ENCODE measurements around the gene FOXP4.
"Not testable (repeated sequence)": the region's sequence is repeated elsewhere in the genome, so short reads cannot be mapped to it uniquely, and the experiment has no call there.

Gene FOXP4

DNA sequence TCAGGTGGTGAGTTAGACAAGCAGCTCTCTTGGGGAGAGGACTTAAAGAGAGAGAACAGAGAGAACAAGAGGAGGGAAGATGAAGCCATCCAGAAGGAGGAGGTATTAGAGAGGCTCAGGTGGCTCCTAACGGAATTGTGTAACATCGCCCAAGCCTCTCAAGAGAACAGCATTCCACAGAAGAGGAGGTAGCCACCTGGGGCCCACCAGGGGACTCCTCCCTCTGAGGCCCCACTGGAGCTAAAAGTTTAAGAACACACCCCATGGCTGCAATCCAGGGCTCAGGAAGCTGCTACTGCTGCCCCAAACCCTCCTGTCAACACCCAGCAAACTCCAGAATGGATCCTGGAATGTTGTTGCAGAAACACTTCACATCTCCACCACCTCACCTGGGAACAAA is 68.5 kb downstream of the FOXP4 start:
- Mint-ChIP-seq H3K27me3 (peaks cover 40% of the 10 kb centered on the region), H3K4me3 (no peak overlapping the region), H3K27ac (ENCODE audit: low read depth) (no peak overlapping the region), H3K36me3 (ENCODE audit: insufficient read depth) (peaks cover 1% of the 10 kb centered on the region), H3K4me1 (no peaks in the 10 kb centered on the region), H3K9me3 (no peaks in the 10 kb centered on the region)
- no peak for ATAC-seq (replicated peaks; ENCODE audit: extremely low read depth, poor library complexity, severe bottlenecking)
- no peak for DNase-seq (ENCODE audit: low spot score in 2 of 2)

DNA sequence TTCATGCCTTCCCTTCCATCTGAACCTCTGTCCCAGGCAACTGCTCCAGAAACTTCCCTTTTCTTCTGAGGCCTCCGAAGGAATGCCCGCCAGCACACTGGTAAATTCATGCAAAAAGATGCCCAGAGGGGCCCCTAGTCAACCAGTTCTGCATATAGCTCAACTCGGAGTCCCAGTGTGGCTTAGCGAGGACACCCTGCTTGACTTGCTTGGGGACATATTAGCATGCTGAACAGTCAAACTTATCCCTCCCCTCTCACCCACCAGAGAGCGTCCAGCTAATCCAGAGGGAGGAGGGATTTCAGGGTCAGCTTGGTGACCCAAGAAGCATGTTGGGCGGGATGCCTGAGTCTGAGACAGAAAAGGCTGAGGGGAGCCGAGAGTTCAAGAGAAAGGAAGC is 69.1 kb downstream of the FOXP4 start:
- H3K4me3 Mint-ChIP-seq = no peak overlapping the region
- peaks cover 40% of the 10 kb centered on the region for H3K27me3 Mint-ChIP-seq
- H3K36me3 Mint-ChIP-seq (ENCODE audit: insufficient read depth) = peaks cover 1% of the 10 kb centered on the region
- no peak for ATAC-seq (replicated peaks; ENCODE audit: extremely low read depth, poor library complexity, severe bottlenecking)
- H3K27ac Mint-ChIP-seq (ENCODE audit: low read depth) = no peak overlapping the region
- H3K9me3 Mint-ChIP-seq = no peaks in the 10 kb centered on the region
- H3K4me1 Mint-ChIP-seq = no peaks in the 10 kb centered on the region
- DNase-seq (ENCODE audit: low spot score in 2 of 2) = no peak

DNA sequence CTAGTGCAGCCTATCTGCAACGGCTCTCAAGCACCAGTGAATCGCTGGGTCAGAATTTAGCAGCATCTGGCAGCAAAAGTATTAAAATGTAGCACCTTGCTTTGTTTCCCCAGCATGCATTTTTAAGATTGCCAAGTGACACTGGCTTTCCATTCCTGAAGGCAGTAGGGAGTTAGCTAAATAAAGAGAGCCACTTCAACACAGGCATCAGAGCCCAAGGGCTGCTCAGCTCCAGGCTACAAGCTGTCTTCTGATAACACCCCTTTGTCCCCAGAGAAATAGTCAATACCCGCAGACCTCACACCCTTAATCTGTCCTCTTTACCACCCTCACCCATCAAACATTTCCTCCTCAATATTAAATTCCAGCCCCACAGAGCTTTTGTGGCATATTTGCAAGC is 72.4 kb downstream of the FOXP4 start:
- no peak for DNase-seq (ENCODE audit: low spot score in 2 of 2)
- Mint-ChIP-seq H3K27ac (ENCODE audit: low read depth) (no peak overlapping the region), H3K4me3 (no peak overlapping the region), H3K4me1 (no peaks in the 10 kb centered on the region), H3K9me3 (no peaks in the 10 kb centered on the region), H3K27me3 (peaks cover 37% of the 10 kb centered on the region), H3K36me3 (ENCODE audit: insufficient read depth) (peaks cover 1% of the 10 kb centered on the region)
- no peak for ATAC-seq (replicated peaks; ENCODE audit: extremely low read depth, poor library complexity, severe bottlenecking)

DNA sequence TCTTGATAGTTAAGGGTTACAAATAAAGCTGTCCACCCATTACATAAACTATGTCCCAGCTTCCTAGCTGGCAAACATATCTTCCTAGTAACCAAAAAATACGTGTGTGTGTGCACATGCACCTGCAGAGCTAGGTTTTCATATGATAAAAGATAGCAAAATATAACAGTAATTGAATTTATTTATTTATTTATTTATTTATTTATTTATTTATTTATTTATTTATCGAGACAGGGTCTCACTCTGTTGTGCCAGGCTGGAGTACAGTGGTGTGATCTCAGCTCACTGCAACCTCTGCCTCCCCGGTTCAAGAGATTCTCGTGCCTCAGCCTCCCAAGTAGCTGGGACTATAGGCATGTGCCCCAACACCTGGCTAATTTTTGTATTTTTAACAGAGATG is 73.0 kb downstream of the FOXP4 start:
- not testable (repeated sequence) for H3K27ac Mint-ChIP-seq (ENCODE audit: low read depth); H3K9me3 Mint-ChIP-seq; DNase-seq (ENCODE audit: low spot score in 2 of 2); H3K4me3 Mint-ChIP-seq; H3K4me1 Mint-ChIP-seq; H3K36me3 Mint-ChIP-seq (ENCODE audit: insufficient read depth); ATAC-seq (replicated peaks; ENCODE audit: extremely low read depth, poor library complexity, severe bottlenecking)
- H3K27me3 Mint-ChIP-seq = peaks cover 36% of the 10 kb centered on the region

DNA sequence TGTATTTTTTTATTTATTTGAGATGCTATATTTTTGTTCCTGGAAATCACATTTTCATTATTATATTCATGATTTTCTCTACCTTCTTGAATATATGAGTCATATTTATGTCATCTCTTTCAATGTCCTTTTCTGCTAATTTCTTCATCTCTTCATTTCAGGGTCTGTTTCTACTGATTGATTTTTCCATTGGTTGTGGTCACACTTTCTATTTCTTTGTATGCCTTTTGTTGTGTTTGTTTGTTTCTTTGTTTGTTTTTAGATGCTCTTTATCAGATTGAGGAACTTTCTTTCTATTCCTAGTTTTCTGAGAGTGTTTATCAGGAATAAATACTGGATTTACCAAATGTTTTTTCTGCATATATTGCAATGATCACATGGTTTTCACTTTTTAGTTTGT is 75.2 kb downstream of the FOXP4 start:
- ATAC-seq (replicated peaks; ENCODE audit: extremely low read depth, poor library complexity, severe bottlenecking) = no peak
- Mint-ChIP-seq H3K27me3 (peaks cover 24% of the 10 kb centered on the region), H3K9me3 (no peaks in the 10 kb centered on the region), H3K4me3 (no peak overlapping the region), H3K27ac (ENCODE audit: low read depth) (no peak overlapping the region), H3K36me3 (ENCODE audit: insufficient read depth) (no peaks in the 10 kb centered on the region), H3K4me1 (peaks cover 16% of the 10 kb centered on the region)
- no peak for DNase-seq (ENCODE audit: low spot score in 2 of 2)

DNA sequence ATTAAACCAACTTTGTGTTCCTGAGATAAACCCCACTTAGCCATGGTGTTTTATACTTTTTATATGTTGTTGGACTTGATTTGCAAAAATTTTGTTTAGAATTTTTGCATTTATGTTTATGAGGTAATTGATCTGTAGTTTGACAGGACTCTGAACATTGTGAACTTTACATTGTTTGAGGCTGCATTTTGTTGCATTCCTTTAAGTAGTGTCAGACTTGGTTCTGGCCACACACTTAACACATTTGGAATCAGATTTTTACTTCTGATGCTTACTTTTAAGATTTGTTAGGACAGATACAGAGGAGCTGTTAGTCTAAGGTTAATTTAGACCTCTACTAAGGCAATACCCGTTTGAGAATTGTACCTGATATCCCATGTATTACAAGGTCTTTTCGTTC is 75.6 kb downstream of the FOXP4 start:
- ATAC-seq (replicated peaks; ENCODE audit: extremely low read depth, poor library complexity, severe bottlenecking) (no peak), DNase-seq (ENCODE audit: low spot score in 2 of 2) (no peak)
- no peak overlapping the region for H3K4me3 Mint-ChIP-seq
- H3K27ac Mint-ChIP-seq (ENCODE audit: low read depth) = no peak overlapping the region
- H3K27me3 Mint-ChIP-seq = peaks cover 24% of the 10 kb centered on the region
- H3K9me3 Mint-ChIP-seq = no peaks in the 10 kb centered on the region
- peaks cover 18% of the 10 kb centered on the region for H3K4me1 Mint-ChIP-seq
- H3K36me3 Mint-ChIP-seq (ENCODE audit: insufficient read depth) = no peaks in the 10 kb centered on the region

DNA sequence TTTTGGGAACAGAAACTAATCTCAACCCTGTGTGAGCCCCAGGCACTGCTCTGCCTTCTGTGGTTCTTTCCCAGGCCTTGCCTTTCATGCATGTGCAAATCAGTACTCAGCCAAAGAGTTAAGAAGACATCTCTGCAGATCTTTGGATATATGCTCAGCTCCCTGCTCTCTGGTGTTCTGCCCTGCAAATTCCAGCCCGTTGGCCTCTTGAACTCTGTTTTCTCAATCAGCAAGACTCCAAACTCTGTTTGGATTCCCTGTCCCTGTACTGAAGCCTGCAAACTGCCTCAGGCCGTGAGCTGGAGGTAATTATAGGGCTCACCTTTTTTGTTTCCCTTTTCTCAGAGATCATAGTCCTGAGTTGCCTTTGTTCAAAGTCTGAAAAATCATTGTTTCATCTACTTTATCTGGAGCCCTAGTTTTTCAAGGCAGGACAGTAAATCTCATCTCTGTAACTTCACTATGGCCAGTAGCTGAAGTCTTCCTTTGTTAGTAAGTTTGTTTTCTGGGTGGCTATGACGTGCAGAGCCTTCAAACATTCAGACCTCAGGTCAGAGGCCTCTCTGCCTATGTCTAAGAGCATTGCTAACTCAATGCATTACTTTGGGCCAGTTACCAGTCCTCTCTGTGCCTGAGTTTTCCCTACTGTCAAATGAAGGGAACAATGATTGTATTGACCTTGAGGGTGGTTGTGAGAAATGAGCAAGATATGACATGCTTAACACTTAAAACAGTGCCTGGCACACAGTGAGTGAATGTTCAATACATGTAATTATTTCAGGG is 76.2 kb downstream of the FOXP4 start:
- Mint-ChIP-seq H3K4me1 (peaks cover 18% of the 10 kb centered on the region), H3K36me3 (ENCODE audit: insufficient read depth) (no peaks in the 10 kb centered on the region), H3K4me3 (no peak overlapping the region), H3K9me3 (no peaks in the 10 kb centered on the region), H3K27ac (ENCODE audit: low read depth) (no peak overlapping the region), H3K27me3 (peaks cover 24% of the 10 kb centered on the region)
- no peak for DNase-seq (ENCODE audit: low spot score in 2 of 2)
- ATAC-seq (replicated peaks; ENCODE audit: extremely low read depth, poor library complexity, severe bottlenecking) = no peak

DNA sequence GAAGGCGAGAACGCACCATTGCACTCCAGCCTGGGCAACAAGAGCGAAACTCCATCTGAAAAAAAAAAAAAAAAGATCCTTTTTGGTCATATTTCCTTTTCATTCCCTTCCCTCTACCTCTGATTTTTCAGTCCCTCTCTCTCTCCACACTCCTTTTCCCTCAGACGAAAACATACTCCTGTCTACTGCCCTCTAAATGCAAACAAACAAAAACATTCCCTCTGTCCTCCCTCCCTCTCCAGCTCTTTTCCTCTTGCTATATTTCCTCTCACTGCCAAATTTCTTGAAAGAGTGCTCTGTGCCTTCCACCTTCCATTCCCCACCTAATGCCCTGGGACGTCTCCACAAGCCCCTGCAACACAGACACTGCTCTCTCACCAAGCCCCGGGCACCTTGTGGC is 77.1 kb downstream of the FOXP4 start:
- Mint-ChIP-seq H3K36me3 (ENCODE audit: insufficient read depth) (peaks cover under 1% of the 10 kb centered on the region), H3K27me3 (peaks cover 22% of the 10 kb centered on the region), H3K27ac (ENCODE audit: low read depth) (no peak overlapping the region), H3K9me3 (no peaks in the 10 kb centered on the region), H3K4me1 (peaks cover 18% of the 10 kb centered on the region), H3K4me3 (no peak overlapping the region)
- ATAC-seq (replicated peaks; ENCODE audit: extremely low read depth, poor library complexity, severe bottlenecking) (no peak), DNase-seq (ENCODE audit: low spot score in 2 of 2) (no peak)

DNA sequence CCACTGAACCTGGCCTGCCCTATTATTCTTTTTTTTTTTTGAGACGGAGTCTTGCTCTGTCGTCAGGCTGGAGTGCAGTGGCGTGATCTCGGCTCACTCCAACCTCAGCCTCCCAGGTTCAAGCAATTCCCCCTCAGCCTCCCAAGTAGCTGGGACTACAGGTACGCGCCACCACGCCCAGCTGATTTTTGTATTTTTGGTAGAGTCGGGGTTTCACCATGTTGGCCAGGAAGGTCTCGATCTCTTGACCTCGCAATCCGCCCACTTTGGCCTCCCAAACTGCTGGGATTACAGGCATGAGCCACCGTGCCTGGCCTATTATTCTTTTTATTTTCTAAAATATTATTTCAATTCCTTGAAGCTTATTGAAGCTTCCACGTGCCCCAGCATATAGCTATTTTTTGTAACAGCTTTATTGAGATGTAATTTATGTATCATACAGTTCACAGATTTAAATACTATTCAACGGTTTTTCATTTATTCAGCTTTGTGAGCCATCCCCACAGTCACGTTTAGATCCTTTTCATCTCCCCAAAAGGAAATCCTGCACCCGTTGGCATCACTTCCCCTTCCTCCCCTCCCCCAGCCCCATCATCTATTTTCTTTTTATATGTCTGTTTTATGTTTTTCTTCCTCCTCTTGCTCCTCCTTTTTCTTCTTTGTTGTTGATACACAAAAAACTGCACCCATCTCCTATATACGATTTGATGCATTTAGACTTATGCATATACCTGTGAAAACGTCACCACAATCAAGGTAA is 78.6 kb downstream of the FOXP4 start:
- ATAC-seq (replicated peaks; ENCODE audit: extremely low read depth, poor library complexity, severe bottlenecking) = no peak
- Mint-ChIP-seq H3K36me3 (ENCODE audit: insufficient read depth) (peaks cover 3% of the 10 kb centered on the region), H3K9me3 (no peaks in the 10 kb centered on the region), H3K27me3 (peaks cover 13% of the 10 kb centered on the region), H3K27ac (ENCODE audit: low read depth) (no peak overlapping the region), H3K4me1 (peaks cover 18% of the 10 kb centered on the region), H3K4me3 (no peak overlapping the region)
- DNase-seq (ENCODE audit: low spot score in 2 of 2) = no peak

DNA sequence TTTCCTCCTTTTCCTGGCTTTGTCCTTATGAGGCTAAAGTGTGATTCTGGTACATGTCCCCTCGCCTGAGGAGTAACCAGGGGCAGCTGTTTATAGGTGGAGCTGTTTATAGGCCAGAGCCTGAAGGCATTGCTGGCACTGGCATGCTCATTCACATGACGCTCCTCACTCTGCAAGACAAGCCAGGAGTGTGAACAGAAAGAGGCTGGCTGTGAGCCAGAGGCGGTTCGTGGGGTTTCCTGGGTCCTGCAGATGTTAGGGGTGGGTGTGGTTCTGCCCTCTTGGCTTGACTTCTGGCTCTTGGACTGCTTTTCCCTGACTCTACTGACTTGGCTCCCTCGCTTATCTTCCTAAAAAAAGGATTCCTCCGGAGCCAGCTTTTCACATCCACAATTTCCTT is 79.3 kb downstream of the FOXP4 start:
- Mint-ChIP-seq H3K9me3 (no peaks in the 10 kb centered on the region), H3K4me1 (peaks cover 18% of the 10 kb centered on the region), H3K4me3 (no peak overlapping the region), H3K27me3 (peaks cover 13% of the 10 kb centered on the region), H3K27ac (ENCODE audit: low read depth) (no peak overlapping the region), H3K36me3 (ENCODE audit: insufficient read depth) (peaks cover 3% of the 10 kb centered on the region)
- ATAC-seq (replicated peaks; ENCODE audit: extremely low read depth, poor library complexity, severe bottlenecking) (peak; percentile 72), DNase-seq (ENCODE audit: low spot score in 2 of 2) (no peak)

DNA sequence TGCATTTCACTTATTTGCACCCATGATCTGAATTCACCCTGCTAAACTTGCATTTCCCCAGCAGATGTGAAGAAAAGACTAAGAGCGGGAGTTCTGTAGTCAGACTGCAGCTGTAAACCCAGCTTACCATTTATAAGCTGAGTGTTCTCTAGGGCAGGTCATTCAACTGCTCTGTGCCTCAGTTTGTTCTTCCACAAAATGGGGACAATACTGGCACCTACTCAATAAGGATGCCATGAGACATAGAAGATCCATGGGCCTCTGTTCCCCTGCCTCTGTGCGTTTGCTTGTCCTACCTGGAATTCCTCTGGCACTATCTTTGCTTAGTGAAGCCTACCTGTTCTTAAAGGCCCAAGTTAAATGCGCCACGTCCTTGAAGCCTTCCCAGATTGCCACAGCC is 79.8 kb downstream of the FOXP4 start:
- Mint-ChIP-seq H3K27ac (ENCODE audit: low read depth) (no peak overlapping the region), H3K9me3 (no peaks in the 10 kb centered on the region), H3K27me3 (peaks cover 13% of the 10 kb centered on the region), H3K4me1 (peaks cover 18% of the 10 kb centered on the region), H3K36me3 (ENCODE audit: insufficient read depth) (peaks cover 3% of the 10 kb centered on the region), H3K4me3 (no peak overlapping the region)
- ATAC-seq (replicated peaks; ENCODE audit: extremely low read depth, poor library complexity, severe bottlenecking) = no peak
- no peak for DNase-seq (ENCODE audit: low spot score in 2 of 2)

DNA sequence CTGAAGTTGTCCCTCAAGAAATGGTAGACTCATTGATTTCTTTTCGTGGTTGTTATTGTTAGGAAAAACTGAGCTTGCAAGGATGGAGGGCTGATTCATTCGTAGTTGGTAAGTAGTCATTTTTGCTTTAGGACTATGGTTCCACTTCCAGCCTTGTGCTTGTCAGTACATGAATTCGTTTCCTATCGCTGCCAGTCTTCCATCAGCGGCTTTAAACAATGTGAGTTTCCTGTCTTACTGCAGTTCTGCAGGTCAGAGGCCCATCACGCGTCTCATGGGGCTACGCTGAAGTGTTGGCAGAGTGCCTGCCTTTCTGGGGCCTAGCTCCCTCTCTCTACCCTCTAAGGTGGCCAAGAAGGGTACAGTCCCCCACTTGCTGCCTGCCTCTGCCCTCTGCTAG is 80.7 kb downstream of the FOXP4 start:
- H3K27me3 Mint-ChIP-seq = peaks cover 10% of the 10 kb centered on the region
- no peak overlapping the region for H3K4me3 Mint-ChIP-seq
- DNase-seq (ENCODE audit: low spot score in 2 of 2) (no peak), ATAC-seq (replicated peaks; ENCODE audit: extremely low read depth, poor library complexity, severe bottlenecking) (no peak)
- peaks cover 18% of the 10 kb centered on the region for H3K4me1 Mint-ChIP-seq
- H3K9me3 Mint-ChIP-seq = no peaks in the 10 kb centered on the region
- H3K27ac Mint-ChIP-seq (ENCODE audit: low read depth) = no peak overlapping the region
- H3K36me3 Mint-ChIP-seq (ENCODE audit: insufficient read depth) = peaks cover 3% of the 10 kb centered on the region

DNA sequence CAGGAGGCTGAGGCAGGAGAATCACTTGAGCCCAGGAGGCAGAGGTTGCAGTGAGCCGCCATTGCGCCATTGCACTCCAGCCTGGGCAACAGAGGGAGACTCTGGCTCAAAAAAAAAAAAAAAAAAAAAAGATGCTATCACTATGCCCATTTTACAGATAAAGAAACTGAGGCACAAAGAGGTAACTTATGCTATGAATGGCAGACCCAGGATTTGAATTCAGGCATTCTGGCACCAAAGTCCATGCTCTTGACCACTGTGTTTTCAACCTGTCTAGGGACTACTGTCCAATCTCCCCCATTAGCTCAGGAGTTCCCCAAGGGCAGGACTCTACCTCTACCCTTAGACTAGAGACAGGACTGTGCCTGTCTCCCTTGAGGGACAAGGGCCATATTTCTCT is 82.9 kb downstream of the FOXP4 start:
- Mint-ChIP-seq H3K36me3 (ENCODE audit: insufficient read depth) (peaks cover 3% of the 10 kb centered on the region), H3K27me3 (peaks cover 1% of the 10 kb centered on the region)
- ATAC-seq (replicated peaks; ENCODE audit: extremely low read depth, poor library complexity, severe bottlenecking) = no peak

More for the DNA sequence above, 82.9 kb downstream of the FOXP4 start:
- Mint-ChIP-seq H3K9me3 (no peaks in the 10 kb centered on the region), H3K27ac (ENCODE audit: low read depth) (no peak overlapping the region), H3K4me3 (no peak overlapping the region), H3K4me1 (peaks cover 18% of the 10 kb centered on the region)
- no peak for DNase-seq (ENCODE audit: low spot score in 2 of 2)
